T-helper 2 cell treated with Interferon-gamma antibody and Interleukin-4, amounts not matched to agents 5 μg/mL and 100 μg/mL, for 36 hours (primary cell): ENCODE data around the gene HPGDS.
"Not testable (repeated sequence)": the region's sequence is repeated elsewhere in the genome, so short reads cannot be mapped to it uniquely, and the experiment has no call there.

Source experiments
- DNase-seq: peaks from one replicate; pipeline ENCODE4 v3.0.0; 2021; ENCODE audit warnings: low spot score
- H3K27ac Mint-ChIP-seq: one replicate; pipeline ENCODE4 v1.8.0; 2021; ENCODE audit warnings: mild to moderate bottlenecking, mixed read lengths
- H3K27me3 Mint-ChIP-seq: one replicate; pipeline ENCODE4 v1.8.0; 2021; ENCODE audit warnings: low read depth, mixed read lengths
- H3K36me3 Mint-ChIP-seq: one replicate; pipeline ENCODE4 v1.8.0; 2021; ENCODE audit warnings: low read depth, mixed read lengths
- H3K4me1 Mint-ChIP-seq: one replicate; pipeline ENCODE4 v1.8.0; 2021; ENCODE audit warnings: low read depth, mixed read lengths
- H3K4me3 Mint-ChIP-seq: one replicate; pipeline ENCODE4 v1.8.0; 2022; ENCODE audit warnings: mild to moderate bottlenecking, moderate library complexity, mixed read lengths
- H3K9me3 Mint-ChIP-seq: one replicate; pipeline ENCODE4 v1.8.0; 2021; ENCODE audit warnings: mixed read lengths

HPGDS gene

DNA sequence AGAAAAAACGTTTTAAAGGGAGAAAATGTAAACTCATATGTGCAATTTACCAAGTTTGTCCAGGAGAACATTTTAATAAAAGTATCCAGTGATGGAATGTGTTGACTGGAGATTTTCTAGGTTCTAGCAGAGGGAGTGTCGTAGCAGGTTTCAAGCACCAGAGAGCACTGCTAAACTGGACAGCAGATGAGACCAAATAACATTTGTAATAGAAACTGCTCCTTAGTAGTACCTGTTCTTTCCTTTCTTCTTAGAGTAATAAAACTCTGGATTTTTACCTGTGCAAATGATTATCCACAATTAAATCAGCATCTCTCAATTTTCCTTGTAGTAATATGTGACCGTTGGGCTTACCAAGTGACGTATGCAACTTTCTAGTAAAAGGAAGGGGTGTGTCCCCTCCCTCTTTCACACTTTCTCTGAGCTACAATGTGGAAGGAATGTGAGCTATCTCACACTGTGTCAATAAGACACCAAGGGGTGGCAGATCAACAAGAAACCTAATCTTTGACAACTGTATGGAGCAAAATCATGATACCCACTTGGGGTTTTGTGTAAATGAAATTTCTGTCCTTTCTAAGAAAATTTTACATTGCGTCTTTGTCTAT lies 9.5 kb downstream of the HPGDS start:
- H3K27me3 Mint-ChIP-seq: peaks cover 16% of the 10 kb centered on the region
- no peak overlapping the region for H3K27ac Mint-ChIP-seq
- peaks cover 4% of the 10 kb centered on the region for H3K9me3 Mint-ChIP-seq
- no peak overlapping the region for H3K4me3 Mint-ChIP-seq
- DNase-seq: no peak
- H3K4me1 Mint-ChIP-seq: peaks cover 5% of the 10 kb centered on the region
- H3K36me3 Mint-ChIP-seq: no peaks in the 10 kb centered on the region

DNA sequence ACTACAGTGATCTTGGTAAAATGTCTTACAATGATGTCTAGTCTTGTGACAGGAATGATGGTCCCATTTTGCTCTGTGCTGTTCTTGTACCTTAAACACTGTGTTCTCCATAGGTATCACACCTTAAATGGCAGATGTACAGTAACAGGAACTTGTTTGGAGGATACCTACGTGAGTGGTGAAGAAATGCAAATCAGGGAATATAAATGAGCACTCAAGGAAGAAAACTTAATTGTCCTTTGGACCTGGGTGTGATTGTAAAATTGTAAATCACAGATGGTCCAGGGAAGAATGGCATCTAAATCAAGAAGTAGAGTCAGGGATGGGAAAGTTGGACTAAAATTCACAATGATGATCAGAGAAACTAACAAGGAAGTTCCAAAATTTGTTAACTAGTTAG lies 12.7 kb downstream of the HPGDS start:
- Mint-ChIP-seq H3K36me3 (peaks cover 5% of the 10 kb centered on the region), H3K27me3 (peaks cover 16% of the 10 kb centered on the region), H3K27ac (no peak overlapping the region), H3K4me1 (peaks cover 3% of the 10 kb centered on the region), H3K4me3 (no peak overlapping the region), H3K9me3 (peaks cover 19% of the 10 kb centered on the region)
- no peak for DNase-seq

DNA sequence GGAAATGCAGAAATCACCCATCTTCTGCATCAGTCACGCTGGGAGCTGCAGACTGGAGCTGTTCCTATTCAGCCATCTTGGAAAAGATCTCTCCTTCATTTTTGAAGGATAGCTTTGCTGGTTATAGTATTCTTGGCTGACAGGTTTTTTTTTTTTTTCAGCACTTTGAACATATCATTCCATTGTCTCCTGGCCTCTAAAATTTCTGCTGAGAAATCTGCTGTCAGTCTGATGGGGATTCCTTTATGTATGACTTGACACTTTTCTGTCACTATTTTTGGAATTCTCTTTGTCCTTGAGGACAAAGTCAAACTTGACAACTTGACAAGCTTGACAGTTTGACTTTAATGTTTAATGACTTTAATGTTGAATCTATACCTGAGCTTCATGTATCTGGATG lies 16.8 kb downstream of the HPGDS start:
- H3K27ac Mint-ChIP-seq: no peak overlapping the region
- no peak overlapping the region for H3K4me3 Mint-ChIP-seq
- no peaks in the 10 kb centered on the region for H3K4me1 Mint-ChIP-seq
- peaks cover 5% of the 10 kb centered on the region for H3K36me3 Mint-ChIP-seq
- H3K27me3 Mint-ChIP-seq: peaks cover 26% of the 10 kb centered on the region
- DNase-seq: no peak
- H3K9me3 Mint-ChIP-seq: peaks cover 34% of the 10 kb centered on the region

DNA sequence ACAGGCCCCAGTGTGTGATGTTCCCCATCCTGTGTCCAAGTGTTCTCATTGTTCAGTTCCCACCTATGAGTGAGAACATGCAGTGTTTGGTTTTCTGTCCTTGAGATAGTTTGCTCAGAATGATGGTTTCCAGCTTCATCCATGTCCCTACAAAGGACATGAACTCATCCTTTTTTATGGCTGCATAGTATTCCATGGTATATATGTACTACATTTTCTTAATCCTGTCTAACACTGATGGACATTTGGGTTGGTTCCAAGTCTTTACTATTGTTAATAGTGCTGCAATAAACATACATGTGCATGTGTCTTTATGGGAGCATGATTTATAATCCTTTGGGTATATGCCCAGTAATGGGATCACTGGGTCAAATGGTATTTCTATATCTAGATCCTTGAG lies 22.7 kb downstream of the HPGDS start:
- not testable (repeated sequence) for H3K27ac Mint-ChIP-seq, H3K4me1 Mint-ChIP-seq, DNase-seq, H3K4me3 Mint-ChIP-seq, H3K36me3 Mint-ChIP-seq
- peaks cover 33% of the 10 kb centered on the region for H3K9me3 Mint-ChIP-seq
- peaks cover 10% of the 10 kb centered on the region for H3K27me3 Mint-ChIP-seq

DNA sequence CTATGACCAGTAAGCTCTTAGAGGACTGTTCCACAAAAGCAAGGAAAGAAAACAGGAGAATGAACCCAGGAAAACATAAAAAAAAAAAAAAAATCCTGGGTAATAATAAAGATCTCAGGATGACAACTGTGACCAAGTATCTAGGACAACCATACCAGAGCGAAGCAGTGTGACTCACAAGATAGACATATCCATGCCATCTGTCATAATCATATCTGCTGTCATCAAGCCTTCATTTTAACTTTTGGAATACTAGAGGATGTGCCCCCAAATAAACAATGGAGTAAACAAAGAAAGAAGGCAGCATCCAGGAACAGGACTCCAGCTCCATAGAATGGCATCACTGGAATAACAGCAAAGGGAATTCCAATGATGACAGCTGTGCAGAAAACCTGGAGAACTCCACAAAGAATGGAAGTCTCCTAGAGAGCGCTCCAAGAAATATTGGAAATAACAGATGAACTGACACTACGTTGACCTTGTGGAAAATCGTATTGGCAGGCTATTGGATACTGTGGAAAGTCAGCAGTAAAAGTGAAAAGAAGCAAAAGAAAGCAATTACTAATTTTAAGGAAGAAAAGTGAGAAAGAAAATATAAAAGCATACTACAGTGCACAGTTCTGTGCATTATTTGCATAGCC lies 35.3 kb downstream of the HPGDS start:
- no peak overlapping the region for H3K27ac Mint-ChIP-seq
- no peak overlapping the region for H3K4me3 Mint-ChIP-seq
- H3K4me1 Mint-ChIP-seq: peaks cover 13% of the 10 kb centered on the region
- H3K36me3 Mint-ChIP-seq: no peaks in the 10 kb centered on the region
- H3K9me3 Mint-ChIP-seq: no peaks in the 10 kb centered on the region
- no peak for DNase-seq
- peaks cover 6% of the 10 kb centered on the region for H3K27me3 Mint-ChIP-seq

DNA sequence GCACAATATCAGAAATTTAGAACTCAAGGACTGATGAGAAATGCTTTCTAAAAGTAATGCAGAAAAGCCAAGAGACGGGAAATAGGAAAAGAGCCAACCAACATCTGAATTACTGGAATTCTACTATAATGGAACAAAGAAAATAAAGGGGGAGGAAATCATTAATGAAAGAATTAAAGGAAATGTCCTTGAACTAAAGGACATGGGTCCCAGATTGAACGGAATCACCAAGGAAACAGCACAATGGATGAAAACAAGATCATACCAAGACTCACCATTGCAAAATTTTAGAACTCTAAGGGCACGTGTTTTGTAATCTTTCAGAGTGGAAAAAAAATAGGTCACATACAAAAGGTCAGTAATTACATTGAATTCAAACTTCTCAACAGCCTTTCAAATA lies 35.9 kb downstream of the HPGDS start:
- Mint-ChIP-seq H3K4me1 (peaks cover 13% of the 10 kb centered on the region), H3K9me3 (no peaks in the 10 kb centered on the region), H3K27me3 (peaks cover 3% of the 10 kb centered on the region), H3K36me3 (no peaks in the 10 kb centered on the region), H3K27ac (no peak overlapping the region), H3K4me3 (no peak overlapping the region)
- DNase-seq: no peak

GRCh38 chr4:94305466-94306225 lies 37.0 kb downstream of the HPGDS start:
- DNase-seq: no peak
- Mint-ChIP-seq H3K9me3 (no peaks in the 10 kb centered on the region), H3K4me1 (peaks cover 13% of the 10 kb centered on the region), H3K36me3 (no peaks in the 10 kb centered on the region), H3K27ac (no peak overlapping the region), H3K27me3 (peaks cover 3% of the 10 kb centered on the region), H3K4me3 (no peak overlapping the region)

- Mint-ChIP-seq H3K27ac (no peak overlapping the region), H3K4me3 (no peak overlapping the region), H3K9me3 (no peaks in the 10 kb centered on the region), H3K27me3 (no peaks in the 10 kb centered on the region), H3K36me3 (no peaks in the 10 kb centered on the region), H3K4me1 (peaks cover 13% of the 10 kb centered on the region)
- no peak for DNase-seq
Observed at GRCh38 chr4:94304365-94304971, 38.2 kb downstream of the HPGDS start.

DNA sequence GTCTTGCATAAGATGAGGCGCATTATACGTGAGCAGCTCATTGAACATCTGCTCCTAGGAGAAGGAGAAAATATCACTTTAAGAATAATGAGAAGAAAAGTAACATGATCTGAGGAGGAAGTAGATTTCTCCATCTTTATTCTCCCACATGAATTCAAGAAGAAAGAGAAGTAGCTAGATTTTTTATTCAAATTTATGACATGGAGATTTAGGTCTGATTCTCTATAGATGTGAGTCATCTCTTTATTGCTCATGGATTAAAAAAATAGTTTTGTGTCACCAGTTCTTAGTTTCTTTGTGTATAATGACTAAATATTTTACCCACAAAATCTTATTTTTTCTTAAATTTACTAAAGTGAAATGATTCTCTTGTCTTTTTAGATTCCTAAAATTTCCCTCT lies 40.4 kb downstream of the HPGDS start:
- Mint-ChIP-seq H3K9me3 (no peaks in the 10 kb centered on the region), H3K4me1 (peaks cover 13% of the 10 kb centered on the region), H3K27me3 (no peaks in the 10 kb centered on the region), H3K27ac (no peak overlapping the region), H3K4me3 (no peak overlapping the region), H3K36me3 (no peaks in the 10 kb centered on the region)
- DNase-seq: no peak

DNA sequence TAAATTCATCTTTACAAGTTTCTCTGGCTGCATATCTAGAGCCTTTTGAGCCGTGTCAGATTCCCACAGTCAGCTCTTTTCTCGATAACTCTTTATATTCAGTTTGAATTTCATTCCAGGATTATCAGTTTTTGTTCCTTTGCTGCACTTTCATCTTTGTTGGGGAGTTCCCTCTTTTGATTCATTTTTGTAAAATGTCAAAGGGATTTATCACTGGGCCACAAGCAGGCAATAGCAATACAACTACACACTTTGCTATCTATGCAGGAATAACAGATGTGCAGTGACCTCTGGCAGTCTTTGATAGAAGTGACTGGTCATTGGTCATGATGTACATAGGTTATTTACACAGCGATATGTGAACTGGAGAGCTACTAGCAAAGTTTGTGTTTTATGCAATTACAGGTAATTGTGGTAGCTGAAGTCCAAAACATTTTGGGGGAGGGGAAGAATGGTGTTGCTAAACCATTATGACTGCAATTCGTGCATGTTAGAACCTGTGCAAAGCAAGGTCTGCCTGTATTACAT lies 43.8 kb downstream of the HPGDS start:
- Mint-ChIP-seq H3K9me3 (no peaks in the 10 kb centered on the region), H3K27ac (no peak overlapping the region), H3K36me3 (no peaks in the 10 kb centered on the region), H3K4me1 (no peaks in the 10 kb centered on the region), H3K27me3 (no peaks in the 10 kb centered on the region), H3K4me3 (no peak overlapping the region)
- DNase-seq: no peak

DNA sequence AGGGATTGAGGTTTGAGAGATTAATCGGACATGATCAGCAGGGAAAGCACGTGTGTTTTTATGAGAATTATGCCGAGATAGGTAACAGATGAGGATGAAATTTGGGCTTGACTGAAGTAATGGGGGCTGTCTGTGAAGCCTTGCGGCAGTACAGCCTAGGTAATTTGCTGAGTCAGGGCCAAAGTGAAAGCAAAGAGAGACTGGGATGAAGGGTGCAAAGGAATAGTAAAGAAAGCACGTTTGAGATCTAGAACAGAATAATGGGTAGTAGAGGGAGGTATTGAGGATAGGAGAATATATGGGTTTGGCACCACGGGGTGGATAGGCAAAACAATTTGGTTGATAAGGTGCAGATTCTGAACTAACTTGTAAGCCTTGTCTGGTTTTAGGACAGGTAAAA lies 47.2 kb downstream of the HPGDS start:
- H3K9me3 Mint-ChIP-seq, H3K4me3 Mint-ChIP-seq, DNase-seq, H3K4me1 Mint-ChIP-seq, H3K27me3 Mint-ChIP-seq, H3K36me3 Mint-ChIP-seq, H3K27ac Mint-ChIP-seq: not testable (repeated sequence)

- not testable (repeated sequence) for H3K4me3 Mint-ChIP-seq, H3K9me3 Mint-ChIP-seq, H3K4me1 Mint-ChIP-seq, H3K27ac Mint-ChIP-seq, DNase-seq, H3K36me3 Mint-ChIP-seq, H3K27me3 Mint-ChIP-seq
Observed at GRCh38 chr4:94293981-94294380, 48.7 kb downstream of the HPGDS start.

DNA sequence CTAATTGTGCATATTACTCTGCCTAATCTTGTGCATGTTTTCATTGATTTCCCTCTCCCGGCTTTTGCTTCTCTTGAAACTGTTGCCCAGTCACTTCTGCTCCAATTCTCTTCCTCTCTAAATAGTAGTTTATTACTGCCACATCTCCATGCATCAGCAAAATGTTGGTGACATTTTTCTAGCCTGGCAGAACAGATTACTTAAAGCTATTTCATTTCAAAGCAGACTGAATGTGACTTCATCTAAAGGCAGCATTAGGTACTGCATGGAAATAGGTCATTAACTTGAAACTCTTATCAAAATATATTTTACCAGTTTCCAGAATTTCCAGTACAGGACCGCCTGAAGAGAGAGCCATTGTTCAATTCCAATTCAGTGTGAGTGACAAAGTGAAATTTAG lies 52.4 kb downstream of the HPGDS start:
- Mint-ChIP-seq H3K27ac (no peak overlapping the region), H3K4me1 (no peaks in the 10 kb centered on the region), H3K4me3 (no peak overlapping the region), H3K27me3 (no peaks in the 10 kb centered on the region), H3K9me3 (no peaks in the 10 kb centered on the region), H3K36me3 (peaks cover 24% of the 10 kb centered on the region)
- no peak for DNase-seq

GRCh38 chr4:94285666-94286065 lies 57.0 kb downstream of the HPGDS start:
- no peak overlapping the region for H3K27ac Mint-ChIP-seq
- H3K27me3 Mint-ChIP-seq: no peaks in the 10 kb centered on the region
- peaks cover 3% of the 10 kb centered on the region for H3K4me1 Mint-ChIP-seq
- no peak for DNase-seq
- no peaks in the 10 kb centered on the region for H3K9me3 Mint-ChIP-seq
- H3K4me3 Mint-ChIP-seq: no peak overlapping the region
- peaks cover 42% of the 10 kb centered on the region for H3K36me3 Mint-ChIP-seq
